GM12801 (cell line): ENCODE measurements around the gene FBXL7.

Experiments
- CTCF ChIP-seq: IDR thresholded peaks from one replicate; pipeline ENCODE4 v1.5.1; 2011; ENCODE audit warnings: control low read depth; ENCODE audit not compliant: insufficient read length; ENCODE audit errors: extremely low read depth

FBXL7 gene

DNA sequence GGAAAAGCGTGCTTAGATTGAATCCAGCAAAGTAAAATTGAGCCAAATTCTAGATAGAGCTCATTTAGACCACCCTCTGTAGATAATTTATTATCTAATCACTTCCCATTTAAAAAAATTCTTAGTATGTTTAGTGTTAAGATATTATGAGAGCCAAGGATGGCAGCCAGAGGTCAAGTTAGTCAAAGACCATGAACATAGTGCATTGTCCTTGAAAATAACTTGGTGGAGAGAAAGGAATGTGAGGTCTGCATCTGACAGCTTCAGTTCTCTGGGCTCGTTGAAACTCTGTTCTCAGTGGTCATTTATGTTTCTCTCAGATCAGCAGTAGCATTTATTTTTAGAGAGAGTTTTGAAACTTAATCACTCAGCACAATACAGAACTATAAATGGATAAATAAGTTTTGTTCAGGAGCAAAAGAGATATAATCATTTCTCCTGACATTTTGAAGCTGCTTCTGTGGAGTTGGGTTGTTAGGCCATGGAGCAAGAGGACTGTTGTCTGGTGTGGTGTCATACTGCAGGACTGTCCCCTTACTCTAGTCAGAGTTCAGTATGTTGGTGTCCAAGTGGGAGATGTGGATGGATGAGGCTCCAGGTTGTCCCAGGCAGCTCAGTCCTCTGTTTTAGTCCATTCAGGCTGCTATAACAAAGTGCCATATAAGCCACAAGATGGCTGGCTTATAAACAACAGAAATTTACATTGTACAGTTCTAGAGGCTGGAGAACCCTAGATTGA lies 337.7 kb downstream of the FBXL7 start:
- TF ChIP-seq CTCF, result no peak

GRCh38 chr5:15844253-15844652 lies 344.3 kb downstream of the FBXL7 start:
- TF ChIP-seq CTCF, result no peak

GRCh38 chr5:15844871-15845270 lies 344.9 kb downstream of the FBXL7 start:
- no peak for TF ChIP-seq CTCF

GRCh38 chr5:15850536-15850935 lies 350.6 kb downstream of the FBXL7 start:
- no peak for TF ChIP-seq CTCF

DNA sequence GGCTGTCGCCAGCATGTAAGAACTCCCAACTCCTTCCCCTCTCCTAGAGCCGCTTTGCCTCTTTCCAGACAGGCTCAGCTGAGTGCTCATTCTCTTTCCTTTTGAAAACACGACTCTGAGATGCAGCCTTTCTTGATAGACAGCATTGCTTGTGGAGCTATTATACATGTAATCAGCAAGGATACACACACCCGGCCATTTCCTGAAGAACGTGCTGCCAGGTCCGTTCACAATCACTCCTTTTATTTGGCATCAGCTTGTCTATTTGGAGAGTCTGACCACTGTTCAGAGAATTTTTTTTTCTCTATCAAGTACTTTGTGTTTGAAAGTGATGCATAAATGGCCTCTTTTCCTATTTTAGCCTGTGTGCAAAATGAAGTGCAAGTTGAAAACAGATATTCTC lies 351.0 kb downstream of the FBXL7 start:
- no peak for TF ChIP-seq CTCF

- TF ChIP-seq CTCF, result no peak
Observed at GRCh38 chr5:15852217-15852616, 352.2 kb downstream of the FBXL7 start.

DNA sequence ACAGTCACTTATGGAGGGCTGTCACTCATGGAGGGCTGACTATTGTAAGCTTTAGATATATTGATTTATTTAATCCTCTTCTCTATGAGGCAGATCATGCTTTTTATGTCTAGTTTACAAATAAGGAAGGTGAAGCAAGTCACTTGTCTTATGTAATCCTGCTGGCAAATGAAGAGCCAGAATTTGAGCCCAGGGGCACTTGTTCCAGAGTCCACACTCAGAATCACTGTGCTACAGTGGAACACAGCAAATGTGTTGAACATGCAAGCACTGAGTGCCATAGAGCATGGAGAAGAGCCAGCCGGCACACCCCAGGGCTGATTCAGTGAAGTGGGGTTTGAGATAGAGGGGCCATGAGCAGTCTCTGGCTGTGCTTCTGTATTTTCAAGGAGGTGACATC lies 353.0 kb downstream of the FBXL7 start:
- no peak for TF ChIP-seq CTCF
